NCI-H2171 (cell line): ENCODE data around the gene HYAL4.
"Not testable (repeated sequence)": the region's sequence is repeated elsewhere in the genome, so short reads cannot be mapped to it uniquely, and the experiment has no call there.

Source experiments
- DNase-seq: peaks from one replicate; lab custom pipeline; 2025; lab: John Stamatoyannopoulos, UW

Gene HYAL4

DNA sequence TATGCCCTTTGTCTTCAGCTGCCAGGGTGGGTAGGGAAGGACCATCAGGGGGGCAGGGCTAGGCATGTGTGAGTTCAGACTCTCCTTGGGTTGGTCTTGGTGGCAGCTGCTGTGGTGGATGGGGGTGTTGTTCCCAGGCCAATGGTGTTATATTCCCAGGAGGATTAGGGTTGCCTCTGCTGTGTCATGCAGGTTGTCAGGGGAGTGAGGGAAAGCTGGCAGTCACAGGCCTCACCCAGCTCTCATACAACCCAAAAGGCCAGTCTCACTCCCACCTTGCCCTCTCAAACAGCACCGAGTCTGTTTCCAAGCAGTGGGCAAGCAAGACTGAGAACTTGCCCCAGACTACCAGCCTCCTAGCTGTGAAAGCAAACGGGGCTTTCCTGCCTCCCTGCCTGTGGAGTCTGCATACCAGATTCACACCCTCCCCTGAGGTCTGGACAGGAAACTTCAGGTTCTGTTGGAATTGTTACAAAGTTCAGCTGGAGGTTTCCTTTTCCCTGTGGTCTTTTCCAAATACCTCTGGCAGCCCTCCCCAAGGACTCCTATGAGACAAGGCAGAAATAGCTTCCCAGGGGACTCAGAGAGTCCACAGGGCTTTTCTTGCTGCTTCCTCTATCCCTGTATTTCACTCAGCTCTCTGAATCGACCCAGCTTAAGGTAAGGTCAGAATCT, 1.4 kb downstream of the HYAL4 start:
- no peak for DNase-seq

DNA sequence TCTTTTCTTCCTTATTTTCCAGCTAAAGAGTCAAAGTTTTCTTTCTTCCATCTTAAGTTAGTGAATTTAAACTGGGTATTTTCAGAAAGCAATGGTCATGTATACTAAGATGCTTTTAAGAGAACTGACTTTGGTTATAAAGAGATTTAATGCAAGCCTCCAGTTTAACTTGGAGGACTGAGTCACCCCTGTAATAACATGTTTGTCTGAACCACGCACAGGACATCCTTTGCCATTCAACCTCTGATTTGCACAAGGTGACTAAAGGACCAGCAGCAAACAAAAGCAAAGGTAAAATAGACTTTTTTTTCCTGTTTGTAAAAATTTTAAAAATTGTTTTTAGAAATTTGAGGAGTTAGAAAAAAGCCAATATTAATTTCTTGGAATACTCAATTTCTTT, 2.9 kb downstream of the HYAL4 start:
- DNase-seq, result no peak

DNA sequence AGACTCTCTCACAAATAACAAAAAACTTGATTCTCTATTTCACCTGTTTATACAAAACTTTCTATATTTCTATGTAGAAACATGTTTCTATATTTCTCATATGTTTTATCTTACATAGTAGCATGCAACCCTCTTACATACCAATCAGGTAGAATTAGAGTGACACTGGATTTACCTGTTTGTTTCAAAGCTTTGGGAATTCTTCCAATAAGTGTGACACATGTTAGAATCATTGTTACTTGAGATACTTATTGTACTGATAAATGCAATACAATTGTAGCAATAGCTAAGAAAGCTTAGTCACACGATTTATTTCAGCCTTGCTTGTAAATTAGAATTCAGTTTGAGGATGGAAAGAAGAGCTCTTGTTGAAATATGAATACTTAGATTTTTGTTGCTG, 4.9 kb downstream of the HYAL4 start:
- no peak for DNase-seq

DNA sequence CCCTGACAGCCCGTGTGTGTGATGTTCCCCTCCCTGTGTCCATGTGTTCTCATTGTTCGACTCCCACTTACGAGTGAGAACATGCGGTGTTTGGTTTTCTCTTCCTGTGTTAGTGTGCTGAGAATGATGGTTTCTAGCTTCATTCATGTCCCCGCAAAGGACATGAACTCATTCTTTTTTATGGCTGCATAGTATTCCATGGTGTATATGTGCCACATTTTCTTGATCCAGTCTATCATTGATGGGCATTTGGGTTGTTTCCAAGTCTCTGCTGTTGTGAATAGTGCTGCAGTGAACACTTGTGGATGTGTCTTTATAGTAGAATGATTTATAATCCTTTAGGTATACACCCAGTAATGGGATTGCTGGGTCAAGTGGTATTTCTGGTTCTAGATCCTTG, 6.4 kb downstream of the HYAL4 start:
- DNase-seq, result not testable (repeated sequence)

DNA sequence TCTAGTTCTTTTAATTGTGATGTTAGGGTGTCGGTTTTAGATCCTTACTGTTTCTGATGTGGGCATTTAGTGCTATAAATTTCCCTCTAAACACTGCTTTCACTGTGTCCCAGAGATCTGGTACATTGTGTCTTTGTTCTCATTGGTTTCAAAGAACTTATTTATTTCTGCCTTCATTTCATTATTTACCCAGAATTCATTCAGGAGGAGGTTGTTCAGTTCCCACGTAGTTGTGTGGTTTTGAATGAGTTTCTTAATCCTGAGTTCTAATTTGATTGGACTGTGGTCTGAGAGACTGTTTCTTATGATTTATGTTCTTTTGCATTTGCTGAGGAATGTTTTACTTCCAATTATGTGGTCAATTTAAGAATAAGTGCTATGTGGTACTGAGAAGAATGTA, 9.3 kb downstream of the HYAL4 start:
- not testable (repeated sequence) for DNase-seq

DNA sequence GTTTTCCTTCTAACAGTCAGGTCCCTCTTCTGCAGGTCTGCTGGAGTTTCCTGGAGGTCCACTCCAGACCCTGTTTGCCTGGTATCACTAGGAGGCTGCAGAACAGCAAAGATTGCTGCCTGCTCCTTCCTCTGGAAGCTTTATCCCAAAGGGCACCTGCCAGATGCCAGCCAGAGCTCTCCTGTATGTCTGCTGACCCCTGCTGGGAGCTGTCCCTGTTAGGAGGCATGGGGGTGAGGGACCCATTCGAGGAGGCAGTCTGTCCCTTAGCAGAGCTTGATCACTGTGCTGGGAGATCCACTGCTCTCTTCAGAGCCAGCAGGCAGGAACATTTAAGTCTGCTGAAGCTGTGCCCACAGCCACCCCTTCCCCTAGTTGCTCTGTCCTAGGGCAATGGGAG, 11.5 kb downstream of the HYAL4 start:
- not testable (repeated sequence) for DNase-seq

DNA sequence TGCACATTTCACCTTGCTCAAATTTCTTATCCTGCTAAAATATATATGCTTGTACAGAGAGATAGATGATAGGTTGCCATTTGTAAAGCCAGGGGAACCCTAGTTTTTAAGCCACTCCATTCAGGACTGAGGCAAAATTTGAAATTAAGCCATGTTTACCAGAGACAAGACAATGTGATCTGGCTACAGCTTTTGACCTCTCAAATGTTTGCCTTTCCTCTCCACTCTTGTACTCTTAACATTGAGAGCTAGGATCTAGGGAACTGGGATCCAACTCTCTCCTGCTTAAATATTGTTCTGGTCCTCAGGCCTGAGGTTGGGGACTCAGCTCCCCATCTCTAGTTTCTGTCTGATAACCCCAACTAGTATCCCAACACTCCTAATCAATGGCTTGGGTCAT, 15.9 kb downstream of the HYAL4 start:
- DNase-seq, result no peak

DNA sequence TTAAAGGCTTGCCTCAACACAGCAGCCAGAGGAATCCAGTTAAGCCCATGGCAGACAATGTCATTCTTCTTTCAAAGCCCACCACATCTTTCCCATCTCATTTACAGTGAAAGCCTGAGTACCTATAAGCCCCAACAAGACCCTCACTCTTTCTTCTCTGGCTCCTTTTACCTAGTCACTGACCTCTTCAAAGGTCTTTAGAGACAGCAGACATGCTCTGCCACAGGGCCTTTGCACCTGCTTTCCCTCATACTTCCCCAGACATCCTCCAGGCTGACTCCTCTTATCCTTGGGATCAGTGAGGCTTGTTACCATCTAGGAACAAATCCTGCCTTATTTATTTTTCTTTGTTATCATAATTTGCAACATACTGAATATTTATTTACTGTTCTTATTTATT, 17.8 kb downstream of the HYAL4 start:
- DNase-seq, result no peak

DNA sequence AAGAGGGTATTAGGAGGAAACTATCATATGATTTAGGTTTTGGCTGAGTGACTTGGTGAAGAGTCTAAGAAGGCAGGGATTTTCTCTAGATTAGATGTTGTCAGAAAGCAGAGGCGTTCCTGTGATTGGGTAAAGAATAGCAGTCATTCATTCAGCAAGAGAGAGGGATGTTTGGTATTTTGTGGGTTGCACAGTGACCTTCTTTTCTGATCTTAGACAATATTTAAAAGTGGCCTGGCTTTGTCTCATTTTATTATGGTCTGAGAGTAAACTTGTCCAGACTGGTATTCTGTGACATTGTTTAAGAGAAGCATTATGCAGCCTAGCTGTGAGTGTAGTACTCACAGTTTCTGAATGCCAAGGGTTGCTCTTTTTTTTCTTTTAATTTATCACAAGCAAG, 18.5 kb downstream of the HYAL4 start:
- DNase-seq, result no peak

DNA sequence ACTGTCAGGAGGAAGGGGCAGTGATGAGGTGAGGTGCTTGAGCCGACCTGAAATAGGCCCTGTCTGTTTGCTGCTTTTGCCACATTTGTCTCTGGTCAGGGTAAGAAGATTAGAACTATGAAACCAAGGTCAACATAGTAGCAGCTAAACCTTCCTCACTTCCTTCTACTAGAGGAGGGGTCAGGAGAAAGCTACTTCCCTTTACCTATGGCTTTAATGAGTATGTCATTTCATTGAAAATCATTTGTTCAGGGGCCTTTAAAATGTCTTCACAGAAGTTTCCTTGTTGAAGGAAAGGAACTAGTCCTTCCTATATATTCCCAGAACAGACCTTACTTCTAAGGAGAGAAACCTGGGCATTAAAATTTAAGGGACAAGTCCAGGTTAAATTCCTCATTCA, 19.0 kb downstream of the HYAL4 start:
- DNase-seq, result no peak

DNA sequence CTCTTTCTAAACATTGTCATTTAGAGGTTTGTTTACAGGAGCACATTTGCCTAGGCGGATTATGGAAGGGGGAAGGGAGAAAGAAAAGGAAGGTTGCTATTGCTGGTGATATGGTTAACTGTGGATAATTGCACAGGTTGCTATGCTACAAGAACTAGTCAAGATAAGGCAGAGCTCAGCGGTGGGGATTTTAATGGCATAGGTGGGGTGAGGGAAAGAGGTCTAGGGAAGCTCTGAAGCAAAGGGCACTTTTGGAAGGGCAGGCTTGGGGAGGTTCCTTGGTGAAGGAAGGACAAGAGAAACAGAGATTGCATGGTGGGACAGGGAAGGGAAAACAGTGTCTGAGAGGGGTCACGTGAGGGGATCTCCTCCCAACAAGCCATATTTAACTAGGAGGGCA, 19.5 kb downstream of the HYAL4 start:
- DNase-seq, result no peak

DNA sequence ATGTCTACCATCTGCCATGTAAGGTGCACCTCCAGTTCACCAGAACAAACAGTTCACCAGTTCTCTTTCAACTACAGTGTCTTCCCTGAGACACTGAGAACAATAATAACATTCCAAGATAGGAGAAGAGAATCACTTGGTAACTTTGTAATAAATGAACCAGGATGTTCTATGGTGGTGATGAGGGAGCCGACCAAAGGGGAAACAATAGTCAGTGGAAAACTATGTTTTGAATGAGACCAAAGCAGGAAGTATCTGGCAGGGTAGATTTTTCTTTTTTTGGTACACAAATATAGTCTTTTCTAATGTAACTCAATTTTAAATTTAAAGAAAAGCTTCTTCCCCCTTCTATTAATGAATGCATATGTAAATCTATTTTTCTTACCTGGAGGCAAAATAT, 20.0 kb downstream of the HYAL4 start:
- no peak for DNase-seq

DNA sequence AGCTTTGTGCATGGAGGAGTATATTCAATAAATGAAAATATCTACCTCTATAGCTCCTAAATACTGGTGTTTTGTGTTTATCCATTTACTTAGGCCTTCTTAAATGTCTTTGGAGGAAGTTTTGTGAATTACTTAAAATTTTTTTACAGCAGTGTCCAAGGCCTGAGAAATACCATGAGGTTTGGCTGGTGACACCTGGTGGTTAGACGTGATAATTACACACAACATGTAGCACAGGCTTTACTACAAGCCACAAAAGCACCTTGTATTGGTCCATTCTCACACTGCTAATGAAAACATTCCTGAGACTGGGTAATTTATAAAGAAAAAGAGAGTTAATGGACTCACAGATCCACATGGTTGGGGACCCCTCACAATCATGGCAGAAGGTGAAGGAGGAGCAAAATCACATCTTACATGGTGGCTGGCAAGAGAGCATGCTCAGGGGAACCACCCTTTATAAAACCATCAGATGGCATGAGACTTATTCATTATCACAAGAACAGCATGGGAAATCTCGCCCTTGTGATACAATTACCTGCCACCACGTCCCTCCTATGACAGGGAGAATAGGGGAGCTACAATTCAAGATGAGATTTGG, 20.6 kb downstream of the HYAL4 start:
- no peak for DNase-seq

DNA sequence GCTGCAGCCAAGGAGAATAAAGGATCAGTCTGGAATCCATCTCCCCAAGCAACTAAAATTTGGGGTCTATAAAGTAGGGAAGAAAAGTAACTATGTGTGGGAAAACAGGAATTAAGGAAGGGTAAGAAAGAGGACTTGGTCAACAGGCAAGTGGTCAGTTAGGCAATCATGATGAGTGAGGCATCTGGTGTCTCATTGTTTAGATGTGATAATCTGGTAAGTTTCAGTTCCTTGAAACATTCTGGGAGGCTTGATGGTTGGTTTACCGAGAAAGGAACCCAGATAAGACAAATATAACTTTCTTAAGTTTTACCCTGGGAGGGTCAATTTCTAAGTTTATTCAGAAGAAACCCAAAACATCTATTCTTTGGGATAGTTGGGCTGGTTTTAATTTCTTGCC, 22.3 kb downstream of the HYAL4 start:
- no peak for DNase-seq

DNA sequence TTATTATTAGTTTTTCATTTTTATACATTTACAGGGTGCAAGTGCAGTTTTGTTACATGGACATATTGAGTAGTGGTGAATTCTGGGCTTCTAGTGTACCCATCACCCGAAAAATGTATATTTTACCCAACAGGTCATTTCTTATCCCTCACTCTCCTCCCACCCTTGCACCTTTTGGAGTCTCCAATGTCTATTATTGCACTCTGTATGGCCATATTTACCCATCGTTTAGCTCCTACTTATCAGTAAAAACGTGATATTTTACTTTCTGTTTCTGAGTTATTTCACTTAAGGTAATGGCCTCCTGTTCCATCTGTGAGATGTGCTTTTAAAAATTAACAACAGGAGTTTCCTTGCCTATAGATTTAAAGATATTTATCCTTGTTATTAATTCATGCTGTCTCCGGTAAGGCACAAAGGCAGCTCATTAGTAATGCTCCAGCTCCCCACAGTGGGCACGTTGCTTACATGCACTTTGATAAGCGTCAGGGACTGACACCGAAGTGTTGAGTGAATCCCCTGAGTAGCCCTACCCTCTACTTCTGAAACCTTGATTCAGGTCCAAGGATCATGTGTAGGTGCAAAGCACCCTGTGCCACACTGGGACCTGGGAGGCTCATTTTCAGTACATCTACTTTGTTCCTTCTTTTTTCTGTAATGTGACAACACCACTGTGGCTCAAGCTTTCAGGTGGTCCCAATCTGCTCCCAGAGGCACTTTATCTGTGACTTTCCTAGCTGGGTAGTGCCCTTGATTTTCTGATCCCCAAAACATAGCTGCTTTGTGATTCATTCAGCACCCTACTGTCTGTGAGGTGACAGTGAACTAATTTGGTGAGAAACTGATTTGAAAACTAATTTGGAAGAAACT, 27.3 kb downstream of the HYAL4 start:
- no peak for DNase-seq

DNA sequence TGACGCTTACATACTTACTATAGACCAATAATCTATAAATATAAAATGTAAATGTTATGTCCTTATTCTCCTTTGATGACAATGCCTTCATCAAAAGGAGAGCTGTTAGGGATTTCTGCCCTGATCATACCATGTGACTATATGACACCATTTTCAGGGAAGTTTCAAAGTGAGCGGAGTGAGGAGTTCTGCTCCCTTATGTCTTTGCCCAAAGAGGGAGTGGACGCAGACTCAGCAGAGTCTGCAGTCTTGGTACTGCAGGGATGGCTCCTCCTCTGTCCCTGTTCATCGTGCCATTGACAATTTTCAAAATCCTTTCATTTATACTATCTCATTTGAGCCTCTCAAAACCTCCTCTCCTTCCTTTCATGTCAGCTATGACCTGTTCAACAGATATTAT, 27.9 kb downstream of the HYAL4 start:
- DNase-seq, result no peak

DNA sequence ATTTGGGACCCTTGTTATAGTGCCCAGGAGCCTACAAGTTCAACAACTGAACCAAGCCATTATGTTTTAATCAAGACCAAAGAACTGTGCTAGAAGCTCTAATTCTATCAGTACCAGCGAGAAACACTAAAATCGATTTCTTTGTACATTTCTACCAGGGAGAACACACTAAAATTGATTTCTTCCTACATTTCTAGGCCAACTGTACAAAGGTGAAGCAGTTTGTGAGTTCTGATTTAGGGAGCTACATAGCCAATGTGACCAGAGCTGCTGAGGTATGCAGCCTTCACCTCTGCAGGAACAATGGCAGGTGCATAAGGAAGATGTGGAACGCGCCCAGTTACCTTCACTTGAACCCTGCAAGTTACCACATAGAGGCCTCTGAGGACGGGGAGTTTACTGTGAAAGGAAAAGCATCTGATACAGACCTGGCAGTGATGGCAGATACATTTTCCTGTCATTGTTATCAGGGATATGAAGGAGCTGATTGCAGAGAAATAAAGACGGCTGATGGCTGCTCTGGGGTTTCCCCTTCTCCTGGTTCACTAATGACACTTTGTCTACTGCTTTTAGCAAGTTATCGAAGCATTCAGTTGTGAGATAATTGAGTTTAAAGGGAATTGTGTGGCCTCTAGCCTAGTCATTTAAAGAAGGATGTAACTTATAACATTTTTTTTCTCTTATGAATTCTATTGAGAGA, 31.7 kb downstream of the HYAL4 start:
- no peak for DNase-seq

DNA sequence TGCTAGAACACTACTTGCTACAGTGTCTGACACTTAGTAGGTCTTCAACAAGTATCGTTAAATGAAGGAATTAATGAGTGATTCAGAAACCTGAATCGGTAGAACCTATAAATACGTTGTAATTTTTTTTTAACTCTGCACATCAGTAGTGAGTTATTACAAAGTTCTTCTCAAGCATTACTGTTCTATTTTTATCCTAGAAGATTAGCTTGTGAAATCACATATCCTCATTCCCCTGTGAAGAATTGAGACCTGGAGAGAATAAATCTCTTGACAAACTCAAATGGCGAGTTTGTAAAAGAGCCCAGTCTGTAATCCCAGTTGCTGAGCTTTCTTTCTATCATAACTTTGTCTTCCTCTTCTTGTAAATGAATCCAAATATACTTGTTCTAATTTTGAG, 34.7 kb downstream of the HYAL4 start:
- DNase-seq, result no peak

DNA sequence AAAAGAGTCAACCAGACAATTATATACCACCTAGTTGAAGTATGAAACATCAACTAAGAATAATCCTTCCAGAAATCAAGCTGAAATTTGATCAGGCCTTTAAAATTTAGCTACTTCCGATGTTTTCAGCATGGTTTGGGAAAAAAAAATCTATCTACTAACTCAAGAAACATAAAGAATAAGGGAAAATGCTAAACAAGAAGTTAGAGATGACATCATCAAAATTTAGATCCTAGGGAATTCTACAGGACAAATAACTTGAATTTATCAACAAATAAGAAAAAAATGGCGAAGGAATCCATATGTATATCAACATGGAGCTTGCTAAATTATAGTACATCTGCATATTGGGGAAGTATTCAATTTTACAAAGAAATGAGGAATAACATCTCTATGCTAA, 36.3 kb downstream of the HYAL4 start:
- no peak for DNase-seq

DNA sequence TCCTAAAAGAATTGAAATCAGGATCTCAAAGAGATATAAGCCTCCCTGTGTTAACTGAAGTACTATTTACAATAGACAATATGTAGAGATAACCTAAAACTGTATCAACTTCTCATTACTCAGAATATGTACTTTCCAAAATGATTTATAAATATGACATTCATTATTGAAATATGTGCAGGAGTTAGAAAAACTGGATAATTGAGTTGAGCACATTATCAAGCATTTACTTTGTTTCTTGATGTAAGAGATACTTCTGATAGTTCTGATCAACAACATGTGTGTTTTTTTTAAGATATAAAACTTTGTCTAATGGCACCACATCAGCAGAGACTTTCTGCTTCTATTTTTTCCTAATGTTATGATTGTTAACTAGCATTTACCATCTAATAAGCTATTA, 38.2 kb downstream of the HYAL4 start:
- no peak for DNase-seq

DNA sequence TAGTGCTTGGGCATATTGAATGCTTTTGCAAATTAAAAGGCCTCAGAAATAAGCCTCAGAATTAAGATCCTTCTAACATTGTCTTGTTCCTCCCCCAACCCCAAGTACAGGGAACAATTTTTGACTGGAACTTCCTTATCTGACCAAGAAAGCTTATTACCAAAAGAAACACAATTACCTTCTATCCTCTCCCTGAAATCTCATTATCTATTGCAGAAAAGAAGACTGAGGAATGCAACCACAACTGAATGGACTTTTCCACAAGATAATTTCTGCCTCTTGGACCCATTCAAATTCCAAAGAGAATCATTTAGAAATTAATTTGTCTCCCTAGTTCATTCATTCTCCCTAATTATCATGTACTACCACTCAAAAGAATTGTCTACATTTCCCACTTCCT, 43.2 kb downstream of the HYAL4 start:
- DNase-seq, result no peak

DNA sequence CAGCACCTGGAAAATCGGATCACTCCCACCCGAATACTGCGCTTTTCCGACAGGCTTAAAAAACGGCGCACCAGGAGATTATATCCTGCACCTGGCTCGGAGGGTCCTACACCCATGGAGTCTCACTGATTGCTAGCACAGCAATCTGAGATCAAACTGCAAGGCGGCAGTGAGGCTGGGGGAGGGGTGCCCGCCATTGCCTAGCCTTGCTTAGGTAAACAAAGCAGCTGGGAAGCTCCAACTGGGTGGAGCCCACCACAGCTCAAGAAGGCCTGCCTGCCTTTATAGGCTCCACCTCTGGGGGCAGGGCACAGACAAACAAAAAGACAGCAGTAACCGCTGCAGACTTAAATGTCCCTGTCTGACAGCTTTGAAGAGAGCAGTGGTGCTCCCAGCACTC, 49.8 kb downstream of the HYAL4 start:
- DNase-seq, result not testable (repeated sequence)

DNA sequence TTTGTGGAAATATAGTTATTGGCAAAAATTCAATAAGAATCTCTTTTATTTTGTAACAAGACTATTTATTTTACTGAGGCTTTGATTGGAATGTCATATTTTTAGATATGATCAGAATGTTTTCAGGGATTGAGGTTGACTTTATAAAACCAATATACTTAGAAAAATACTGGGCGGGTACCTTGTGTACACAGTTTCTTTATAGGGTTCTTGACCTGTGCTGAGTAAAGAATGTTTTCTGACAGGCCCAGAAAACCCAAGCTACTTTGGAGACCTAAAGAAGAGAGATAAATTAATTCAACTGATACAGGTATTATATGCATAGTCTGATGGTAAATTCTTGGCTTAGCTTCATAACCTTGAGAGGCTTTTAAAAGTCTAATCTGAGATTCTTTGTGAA, 56.1 kb downstream of the HYAL4 start:
- DNase-seq, result no peak
